IMR-90 (cell line): ENCODE measurements around the gene ABCC9. TPM values are rescaled to one million over a fixed set of nuclear protein-coding genes. Genes with fewer than 3 reads are reported as not detected.

Experiments
- ATAC-seq: fragments of 200-7000 bp; cut with Tn5 transposase; 2 replicates; pipeline ENCODE4 v1.9.1; 2020; ENCODE audit warnings: low read depth, mild to moderate bottlenecking, moderate library complexity
- BruUV-seq: library from RNA; stranded (reverse); fragments of 400-500 nt; replicated peaks from 2 replicates; lab custom pipeline; 2021; lab: Mats Ljungman, UMichigan
- CTCF ChIA-PET: fragments of 300-600 bp; formaldehyde crosslinking; extraction: SDS; loops from one replicate; lab custom pipeline; 2021; ENCODE audit warnings: antibody characterized with exemption; lab: Yijun Ruan, JAX
- POLR2A ChIA-PET: fragments of 300-600 bp; sonication (Branson Sonifier 250); formaldehyde crosslinking; loops from one replicate; lab custom pipeline; 2022; ENCODE audit warnings: antibody characterized with exemption; ENCODE audit not compliant: unreplicated experiment; lab: Charles Lee
- DNase-seq: peaks from one replicate; pipeline ENCODE4 v3.0.0; 2013
- H2AFZ ChIP-seq: replicated peaks from 2 replicates; pipeline ENCODE3; 2013; ENCODE audit warnings: low read length, mild to moderate bottlenecking; ENCODE audit not compliant: poor library complexity
- H2AK5ac ChIP-seq: 2 replicates; pipeline ENCODE4 v1.6.1; 2013; ENCODE audit warnings: low read depth, low read length, inconsistent platforms
- H2AK9ac ChIP-seq: replicated peaks from 2 replicates; pipeline ENCODE3; 2013; ENCODE audit warnings: mild to moderate bottlenecking, low read depth, low read length, moderate library complexity; ENCODE audit not compliant: poor library complexity
- H2BK120ac ChIP-seq: 2 replicates; pipeline ENCODE4 v1.6.1; 2013; ENCODE audit warnings: low read depth, low read length, inconsistent platforms
- H2BK15ac ChIP-seq: 3 replicates; pipeline ENCODE4 v1.6.1; 2013; ENCODE audit warnings: low read depth, low read length, inconsistent platforms
- H2BK20ac ChIP-seq: 2 replicates; pipeline ENCODE4 v1.6.1; 2013; ENCODE audit warnings: low read depth, mild to moderate bottlenecking, inconsistent platforms, low read length, moderate library complexity
- H2BK5ac ChIP-seq: 2 replicates; pipeline ENCODE4 v1.6.1; 2013; ENCODE audit warnings: mild to moderate bottlenecking, low read depth, low read length, inconsistent platforms; ENCODE audit not compliant: poor library complexity, severe bottlenecking
- H3K14ac ChIP-seq: replicated peaks from 2 replicates; pipeline ENCODE4 v1.6.1; 2013; ENCODE audit warnings: low read depth, low read length, inconsistent platforms
- H3K18ac ChIP-seq: 2 replicates; pipeline ENCODE4 v1.6.1; 2013; ENCODE audit warnings: low read depth, low read length, control low read depth
- H3K23ac ChIP-seq: 2 replicates; pipeline ENCODE4 v1.6.1; 2013; ENCODE audit warnings: low read depth, low read length, inconsistent platforms
- H3K27ac ChIP-seq: 2 replicates; pipeline ENCODE4 v1.5.1; 2013; ENCODE audit warnings: mild to moderate bottlenecking, control low read depth, low read length; ENCODE audit not compliant: insufficient read depth
- H3K27me3 ChIP-seq: 2 replicates; pipeline ENCODE4 v1.6.1; 2013; ENCODE audit warnings: low read length; ENCODE audit not compliant: control insufficient read depth, insufficient read depth
- H3K36me3 ChIP-seq: 2 replicates; pipeline ENCODE4 v1.6.1; 2013; ENCODE audit warnings: low read length, mixed read lengths; ENCODE audit not compliant: control insufficient read depth, insufficient read depth
- H3K4ac ChIP-seq: 2 replicates; pipeline ENCODE4 v1.6.1; 2013; ENCODE audit warnings: low read depth, low read length, inconsistent platforms
- H3K4me1 ChIP-seq: 2 replicates; pipeline ENCODE4 v1.6.1; 2013; ENCODE audit warnings: low read length, mixed read lengths; ENCODE audit not compliant: control insufficient read depth, insufficient read depth
- H3K4me2 ChIP-seq: 2 replicates; pipeline ENCODE4 v1.6.1; 2013; ENCODE audit warnings: low read depth, mild to moderate bottlenecking, control low read depth, low read length, moderate library complexity
- H3K4me3 ChIP-seq: 2 replicates; pipeline ENCODE4 v1.5.1; 2013; ENCODE audit warnings: low read depth, mild to moderate bottlenecking, control low read depth, low read length, moderate library complexity; ENCODE audit not compliant: insufficient read depth
- H3K56ac ChIP-seq: 2 replicates; pipeline ENCODE4 v1.6.1; 2013; ENCODE audit warnings: low read length, inconsistent platforms; ENCODE audit not compliant: insufficient read depth; ENCODE audit errors: extremely low read depth
- H3K79me1 ChIP-seq, 2 experiments: 2 replicates each; pipeline ENCODE4 v1.6.1; 2013; ENCODE audit warnings: low read length in 2 of 2, inconsistent platforms in 1 of 2, low read depth in 1 of 2
- H3K9ac ChIP-seq: 2 replicates; pipeline ENCODE4 v1.6.1; 2013; ENCODE audit warnings: low read depth, low read length, control low read depth
- H3K9me1 ChIP-seq: 2 replicates; pipeline ENCODE4 v1.6.1; 2013; ENCODE audit warnings: low read length, inconsistent platforms; ENCODE audit not compliant: insufficient read depth
- H3K9me3 ChIP-seq: 2 replicates; pipeline ENCODE4 v1.6.1; 2013; ENCODE audit warnings: low read length; ENCODE audit not compliant: control insufficient read depth, insufficient read depth
- H4K20me1 ChIP-seq: 2 replicates; pipeline ENCODE4 v1.6.1; 2013; ENCODE audit warnings: low read length, inconsistent platforms; ENCODE audit not compliant: insufficient read depth
- H4K5ac ChIP-seq: 2 replicates; pipeline ENCODE4 v1.6.1; 2013; ENCODE audit warnings: mild to moderate bottlenecking, low read depth, low read length, control low read depth
- H4K8ac ChIP-seq, 2 experiments: 2 replicates each; pipeline ENCODE4 v1.6.1; 2013; ENCODE audit warnings: low read depth in 2 of 2, low read length in 2 of 2, control low read depth in 1 of 2, inconsistent platforms in 1 of 2
- H4K91ac ChIP-seq: 2 replicates; pipeline ENCODE4 v1.6.1; 2013; ENCODE audit warnings: low read depth, low read length, inconsistent platforms; ENCODE audit not compliant: insufficient read depth
- BHLHE40 ChIP-seq: fragments of 150-350 bp; IDR thresholded peaks from 2 replicates; pipeline ENCODE4 v1.6.1; 2016; ENCODE audit warnings: mild to moderate bottlenecking, low read depth, low read length
- CEBPB ChIP-seq: IDR thresholded peaks from 2 replicates; pipeline ENCODE4 v1.6.1; 2012; ENCODE audit warnings: low read depth, low read length, improper control_type of control experiment
- CHD1 ChIP-seq: IDR thresholded peaks from 2 replicates; pipeline ENCODE4 v1.6.1; 2012; ENCODE audit warnings: low read depth, low read length, improper control_type of control experiment
- FOS ChIP-seq: fragments of 150-350 bp; IDR thresholded peaks from 2 replicates; pipeline ENCODE4 v1.6.1; 2016; ENCODE audit warnings: low read depth, low read length
- MAFK ChIP-seq: IDR thresholded peaks from 2 replicates; pipeline ENCODE4 v1.6.1; 2012; ENCODE audit warnings: low read depth, low read length, improper control_type of control experiment
- MAZ ChIP-seq: IDR thresholded peaks from 2 replicates; pipeline ENCODE4 v1.6.1; 2012; ENCODE audit warnings: low read depth, mild to moderate bottlenecking, low read length, improper control_type of control experiment, moderate library complexity, borderline replicate concordance
- MXI1 ChIP-seq: IDR thresholded peaks from 2 replicates; pipeline ENCODE4 v1.6.1; 2012; ENCODE audit warnings: low read depth, mild to moderate bottlenecking, low read length, moderate library complexity, borderline replicate concordance
- NFE2L2 ChIP-seq: fragments of 150-350 bp; IDR thresholded peaks from 2 replicates; pipeline ENCODE4 v1.6.1; 2016; ENCODE audit warnings: low read depth, mild to moderate bottlenecking, low read length
- POLR2A ChIP-seq: IDR thresholded peaks from 2 replicates; pipeline ENCODE4 v1.6.1; 2012; ENCODE audit warnings: mild to moderate bottlenecking, low read depth, low read length
- RAD21 ChIP-seq: IDR thresholded peaks from 2 replicates; pipeline ENCODE4 v1.6.1; 2012; ENCODE audit warnings: low read length, improper control_type of control experiment
- RCOR1 ChIP-seq: IDR thresholded peaks from 2 replicates; pipeline ENCODE4 v1.6.1; 2012; ENCODE audit warnings: mild to moderate bottlenecking, low read length, improper control_type of control experiment; ENCODE audit not compliant: insufficient replicate concordance
- RFX5 ChIP-seq: IDR thresholded peaks from 2 replicates; pipeline ENCODE4 v1.8.0; 2012; ENCODE audit warnings: low read depth, mild to moderate bottlenecking, low read length, moderate library complexity
- SMC3 ChIP-seq: fragments of 150-350 bp; IDR thresholded peaks from 2 replicates; pipeline ENCODE4 v1.6.1; 2016; ENCODE audit warnings: low read depth, mild to moderate bottlenecking, antibody characterized with exemption, low read length, moderate library complexity
- WGBS, 2 experiments: methylation state at CpG; one replicate each; pipeline versions ENCODE4 v1.1.5 to v1.1.7; 2013; ENCODE audit warnings: missing lambda C conversion rate in 2 of 2; ENCODE audit not compliant: insufficient read length in 1 of 2; ENCODE audit errors: extremely low coverage in 2 of 2; 5-methylcytosine and 5-hydroxymethylcytosine counted together
- dilution Hi-C: fragments of 300-500 bp; cut with HindIII; formaldehyde crosslinking; loops from one replicate; pipeline ENCODE4 v1.14.3; 2018; ENCODE audit warnings: low sequenced_read_pairs; ENCODE audit not compliant: unreplicated experiment
- in situ Hi-C: fragments of 300-500 bp; cut with MboI; formaldehyde crosslinking; loops from 3 replicates; pipeline ENCODE4 v1.14.3; 2019; ENCODE audit warnings: low sequenced_read_pairs, inconsistent platforms, mixed read lengths
- intact Hi-C: fragments of 100-400 bp; cut with micrococcal nuclease; formaldehyde crosslinking; loops from 2 replicates; pipeline ENCODE4 v1.10.0; 2022
- polyA plus RNA-seq, 3 experiments: library from polyadenylated mRNA; depleted of rRNA; stranded (reverse); fragments of >200 nt; gene quantifications; 2 replicates each; pipeline ENCODE4 v1.2.3, GENCODE V29; 2012; ENCODE audit warnings: low replicate concordance in 1 of 3
- total RNA-seq: library from RNA; depleted of rRNA; stranded (reverse); fragments of >200 nt; gene quantifications from 2 replicates; pipeline ENCODE4 v1.2.3, GENCODE V29; 2012
- TF ChIP-seq, protein P1 (sequence below): conservative IDR thresholded peaks from 2 replicates; pipeline ENCODE4 v1.5.1; 2012; ENCODE audit warnings: mild to moderate bottlenecking, low read depth, low read length, improper control_type of control experiment
- TF ChIP-seq, protein P2 (sequence below): fragments of 150-350 bp; IDR thresholded peaks from 2 replicates; pipeline ENCODE4 v1.6.1; 2016; ENCODE audit warnings: low read depth, mild to moderate bottlenecking, low read length, moderate library complexity, borderline replicate concordance
- TF ChIP-seq, protein P3 (sequence below): fragments of 150-350 bp; IDR thresholded peaks from 2 replicates; pipeline ENCODE4 v1.6.1; 2017; ENCODE audit warnings: mild to moderate bottlenecking, antibody characterized with exemption, low read length, low read depth

Gene ABCC9
- total and polyA plus RNA-seq, 2 of the 4 experiments (the other 2 are of a cell fraction), result 1.2 to 6.6 TPM

DNA sequence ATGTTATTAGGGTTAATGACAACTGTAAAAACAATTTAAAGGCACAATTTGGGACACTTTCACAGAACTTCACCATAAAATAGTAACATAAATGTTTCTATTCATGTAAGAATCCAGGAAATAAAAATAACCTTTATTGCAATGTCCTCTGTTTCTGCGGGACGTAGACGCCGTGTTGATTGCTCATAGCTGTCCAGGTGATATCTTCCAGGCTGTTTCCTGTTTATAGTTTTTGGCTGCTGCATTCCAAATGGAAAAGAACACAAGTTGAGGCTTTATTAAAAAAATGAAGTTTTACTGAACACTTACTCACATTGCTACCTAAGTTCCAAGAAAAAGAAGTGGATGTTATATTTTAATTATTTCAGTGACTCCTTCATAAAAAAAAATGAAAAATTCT, 58.6 kb downstream of the ABCC9 start:
- TF ChIP-seq RFX5, result no peak
- TF ChIP-seq CEBPB, result no peak
- TF ChIP-seq MAFK, result no peak
- TF ChIP-seq POLR2A, result no peak
- TF ChIP-seq, protein P1, sequence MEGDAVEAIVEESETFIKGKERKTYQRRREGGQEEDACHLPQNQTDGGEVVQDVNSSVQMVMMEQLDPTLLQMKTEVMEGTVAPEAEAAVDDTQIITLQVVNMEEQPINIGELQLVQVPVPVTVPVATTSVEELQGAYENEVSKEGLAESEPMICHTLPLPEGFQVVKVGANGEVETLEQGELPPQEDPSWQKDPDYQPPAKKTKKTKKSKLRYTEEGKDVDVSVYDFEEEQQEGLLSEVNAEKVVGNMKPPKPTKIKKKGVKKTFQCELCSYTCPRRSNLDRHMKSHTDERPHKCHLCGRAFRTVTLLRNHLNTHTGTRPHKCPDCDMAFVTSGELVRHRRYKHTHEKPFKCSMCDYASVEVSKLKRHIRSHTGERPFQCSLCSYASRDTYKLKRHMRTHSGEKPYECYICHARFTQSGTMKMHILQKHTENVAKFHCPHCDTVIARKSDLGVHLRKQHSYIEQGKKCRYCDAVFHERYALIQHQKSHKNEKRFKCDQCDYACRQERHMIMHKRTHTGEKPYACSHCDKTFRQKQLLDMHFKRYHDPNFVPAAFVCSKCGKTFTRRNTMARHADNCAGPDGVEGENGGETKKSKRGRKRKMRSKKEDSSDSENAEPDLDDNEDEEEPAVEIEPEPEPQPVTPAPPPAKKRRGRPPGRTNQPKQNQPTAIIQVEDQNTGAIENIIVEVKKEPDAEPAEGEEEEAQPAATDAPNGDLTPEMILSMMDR, result no peak
- no peak for TF ChIP-seq RAD21
- no peak for TF ChIP-seq NFE2L2
- TF ChIP-seq, protein P2, sequence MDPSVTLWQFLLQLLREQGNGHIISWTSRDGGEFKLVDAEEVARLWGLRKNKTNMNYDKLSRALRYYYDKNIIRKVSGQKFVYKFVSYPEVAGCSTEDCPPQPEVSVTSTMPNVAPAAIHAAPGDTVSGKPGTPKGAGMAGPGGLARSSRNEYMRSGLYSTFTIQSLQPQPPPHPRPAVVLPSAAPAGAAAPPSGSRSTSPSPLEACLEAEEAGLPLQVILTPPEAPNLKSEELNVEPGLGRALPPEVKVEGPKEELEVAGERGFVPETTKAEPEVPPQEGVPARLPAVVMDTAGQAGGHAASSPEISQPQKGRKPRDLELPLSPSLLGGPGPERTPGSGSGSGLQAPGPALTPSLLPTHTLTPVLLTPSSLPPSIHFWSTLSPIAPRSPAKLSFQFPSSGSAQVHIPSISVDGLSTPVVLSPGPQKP, result no peak
- no peak for TF ChIP-seq CHD1
- TF ChIP-seq MAZ, result no peak
- TF ChIP-seq FOS, result no peak
- no peak for TF ChIP-seq SMC3
- no peak for TF ChIP-seq RCOR1
- TF ChIP-seq MXI1, result no peak
- no peak for TF ChIP-seq BHLHE40
- TF ChIP-seq, protein P3, sequence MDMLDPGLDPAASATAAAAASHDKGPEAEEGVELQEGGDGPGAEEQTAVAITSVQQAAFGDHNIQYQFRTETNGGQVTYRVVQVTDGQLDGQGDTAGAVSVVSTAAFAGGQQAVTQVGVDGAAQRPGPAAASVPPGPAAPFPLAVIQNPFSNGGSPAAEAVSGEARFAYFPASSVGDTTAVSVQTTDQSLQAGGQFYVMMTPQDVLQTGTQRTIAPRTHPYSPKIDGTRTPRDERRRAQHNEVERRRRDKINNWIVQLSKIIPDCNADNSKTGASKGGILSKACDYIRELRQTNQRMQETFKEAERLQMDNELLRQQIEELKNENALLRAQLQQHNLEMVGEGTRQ, result no peak
- H3K9me1 ChIP-seq, result no peaks in the 10 kb centered on the region
- H2AK5ac ChIP-seq, result no peak overlapping the region
- H2AFZ ChIP-seq, result no peak overlapping the region
- no peak overlapping the region for H4K91ac ChIP-seq
- no peak overlapping the region for H4K5ac ChIP-seq
- no TSS peak for BruUV-seq
- H3K27me3 ChIP-seq, result no peaks in the 10 kb centered on the region
- no peak overlapping the region for H2BK5ac ChIP-seq
- H2BK15ac ChIP-seq, result no peak overlapping the region
- no peak overlapping the region for H3K27ac ChIP-seq
- no peaks in the 10 kb centered on the region for H3K9me3 ChIP-seq
- no peaks in the 10 kb centered on the region for H3K36me3 ChIP-seq
- H2BK20ac ChIP-seq, result no peak overlapping the region
- ChIA-PET CTCF (no interaction called here), POLR2A (no interaction called here)
- no peak overlapping the region for H3K18ac ChIP-seq
- no peak overlapping the region for H3K9ac ChIP-seq
- ATAC-seq, result no peak
- H3K79me1 ChIP-seq, result no peaks in the 10 kb centered on the region
- no peaks in the 10 kb centered on the region for H3K4me1 ChIP-seq
- in situ Hi-C loops (no loop called here), intact Hi-C loops (no loop called here), dilution Hi-C loops (no loop called here)
- no peak overlapping the region for H3K4me2 ChIP-seq
- WGBS, 2 experiments, result no CpG with 5 or more reads among the region's 4 CpGs
- H4K8ac ChIP-seq, result no peak overlapping the region
- no peak overlapping the region for H3K56ac ChIP-seq
- H3K23ac ChIP-seq, result no peak overlapping the region
- H3K4me3 ChIP-seq, result no peak overlapping the region
- H3K4ac ChIP-seq, result no peak overlapping the region
- no peaks in the 10 kb centered on the region for H4K20me1 ChIP-seq
- H2BK120ac ChIP-seq, result no peak overlapping the region
- DNase-seq, result no peak
- H3K14ac ChIP-seq, result no peak overlapping the region
- H2AK9ac ChIP-seq, result no peak overlapping the region
